VCaP (cell line): Measurements from ENCODE around the gene ATP1A2.

ENCODE experiments used
- H3K27ac ChIP-seq: fragments of 450-650 bp; 2 replicates; pipeline ENCODE4 v1.5.1; 2017
- TF ChIP-seq, protein P1 (sequence below): fragments of 450-650 bp; conservative IDR thresholded peaks from 2 replicates; pipeline ENCODE4 v1.5.1; 2017; ENCODE audit warnings: mild to moderate bottlenecking, moderate library complexity

The ATP1A2 gene

GRCh38 chr1:160087118-160087662 is 28.4 kb upstream of the ATP1A2 start:
- TF ChIP-seq, protein P1, sequence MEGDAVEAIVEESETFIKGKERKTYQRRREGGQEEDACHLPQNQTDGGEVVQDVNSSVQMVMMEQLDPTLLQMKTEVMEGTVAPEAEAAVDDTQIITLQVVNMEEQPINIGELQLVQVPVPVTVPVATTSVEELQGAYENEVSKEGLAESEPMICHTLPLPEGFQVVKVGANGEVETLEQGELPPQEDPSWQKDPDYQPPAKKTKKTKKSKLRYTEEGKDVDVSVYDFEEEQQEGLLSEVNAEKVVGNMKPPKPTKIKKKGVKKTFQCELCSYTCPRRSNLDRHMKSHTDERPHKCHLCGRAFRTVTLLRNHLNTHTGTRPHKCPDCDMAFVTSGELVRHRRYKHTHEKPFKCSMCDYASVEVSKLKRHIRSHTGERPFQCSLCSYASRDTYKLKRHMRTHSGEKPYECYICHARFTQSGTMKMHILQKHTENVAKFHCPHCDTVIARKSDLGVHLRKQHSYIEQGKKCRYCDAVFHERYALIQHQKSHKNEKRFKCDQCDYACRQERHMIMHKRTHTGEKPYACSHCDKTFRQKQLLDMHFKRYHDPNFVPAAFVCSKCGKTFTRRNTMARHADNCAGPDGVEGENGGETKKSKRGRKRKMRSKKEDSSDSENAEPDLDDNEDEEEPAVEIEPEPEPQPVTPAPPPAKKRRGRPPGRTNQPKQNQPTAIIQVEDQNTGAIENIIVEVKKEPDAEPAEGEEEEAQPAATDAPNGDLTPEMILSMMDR, result no peak

GRCh38 chr1:160089883-160090282 is 25.7 kb upstream of the ATP1A2 start:
- no peak overlapping the region for H3K27ac ChIP-seq
- TF ChIP-seq, protein P1, result no peak

More at GRCh38 chr1:160087118-160087662, 28.4 kb upstream of the ATP1A2 start:
- H3K27ac ChIP-seq, result no peak overlapping the region

DNA sequence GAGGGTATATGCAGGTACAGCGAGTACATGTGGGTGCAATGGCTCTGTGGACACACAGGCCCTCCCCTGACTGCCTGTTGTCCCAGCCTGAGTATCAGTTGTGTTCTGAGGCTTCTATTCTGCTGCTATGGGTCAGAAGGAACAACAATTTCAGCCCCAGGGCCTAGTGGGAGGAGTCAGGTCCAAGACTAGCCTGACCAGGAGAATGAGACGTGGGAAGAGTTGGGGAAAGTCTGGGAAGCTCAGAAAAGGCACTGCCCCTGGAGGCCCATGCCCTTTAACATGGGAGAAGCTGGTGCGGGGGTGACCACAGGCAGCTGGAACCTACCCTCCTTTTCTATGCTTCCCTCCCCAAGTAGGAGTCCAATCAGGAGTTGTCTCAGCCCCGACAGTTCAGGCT is 24.8 kb upstream of the ATP1A2 start:
- TF ChIP-seq, protein P1, result no peak

DNA sequence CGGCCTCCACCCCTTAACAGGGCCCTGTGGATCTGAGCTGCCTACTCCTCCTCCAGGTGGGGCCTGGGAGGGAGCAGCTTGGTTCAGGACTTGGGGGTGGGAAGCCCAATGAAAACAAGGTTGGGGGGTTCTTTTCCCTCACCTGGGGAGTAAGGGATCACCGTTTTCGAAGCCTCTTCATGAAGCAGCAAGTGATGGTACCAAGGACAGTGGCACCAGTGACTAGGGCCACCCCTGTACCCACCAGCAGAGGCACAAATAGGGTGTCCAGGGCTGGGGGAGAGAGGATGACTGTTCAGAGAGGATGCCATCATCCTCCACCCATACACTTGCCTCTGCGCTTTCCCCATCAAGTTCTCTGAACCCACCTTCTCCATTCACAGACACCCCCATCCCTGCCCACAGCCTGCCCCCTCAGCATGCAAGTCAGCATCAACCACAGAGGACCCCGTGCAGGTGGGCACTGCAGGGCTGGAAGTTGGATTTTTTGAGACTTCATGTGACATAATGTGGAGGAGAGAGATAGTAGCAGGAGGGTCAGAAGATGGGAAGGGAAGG is 23.8 kb upstream of the ATP1A2 start:
- TF ChIP-seq, protein P1, result no peak
- H3K27ac ChIP-seq, result no peak overlapping the region

More for the DNA sequence above, 24.8 kb upstream of the ATP1A2 start:
- no peak overlapping the region for H3K27ac ChIP-seq

DNA sequence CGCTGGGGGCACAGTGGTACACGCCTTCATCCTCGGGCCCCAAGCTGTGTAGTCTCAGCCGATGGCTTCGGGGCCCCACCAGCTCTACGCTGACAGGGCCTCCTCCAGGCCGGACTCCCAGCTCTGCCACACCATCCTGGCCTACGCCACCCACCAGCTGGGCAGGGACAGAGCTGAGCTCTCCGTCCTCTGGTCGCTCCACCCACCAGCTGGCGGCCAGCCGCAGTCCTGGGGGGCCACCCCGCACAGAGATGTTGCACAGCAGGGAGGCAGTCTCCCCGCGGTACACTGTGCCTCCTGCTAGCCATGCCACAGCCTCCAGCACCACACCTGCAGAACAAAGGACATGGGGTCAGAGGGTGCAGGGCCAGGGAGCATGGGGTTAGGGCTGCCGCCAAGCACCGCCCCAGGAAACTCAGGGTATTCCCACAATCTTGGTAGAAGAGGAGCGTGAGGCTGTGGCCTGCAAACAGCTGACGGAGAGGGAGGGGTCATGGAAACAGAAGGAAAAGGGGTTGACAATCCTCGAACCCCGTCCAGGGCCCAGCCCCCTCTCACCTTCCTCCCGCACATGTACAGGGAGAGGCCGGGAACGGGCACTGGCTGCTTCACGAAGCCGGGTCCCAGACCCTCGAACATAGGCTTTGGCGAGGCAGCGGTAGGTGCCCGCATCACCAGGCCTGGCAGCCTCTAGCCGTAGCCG is 23.0 kb upstream of the ATP1A2 start:
- TF ChIP-seq, protein P1, result no peak

DNA sequence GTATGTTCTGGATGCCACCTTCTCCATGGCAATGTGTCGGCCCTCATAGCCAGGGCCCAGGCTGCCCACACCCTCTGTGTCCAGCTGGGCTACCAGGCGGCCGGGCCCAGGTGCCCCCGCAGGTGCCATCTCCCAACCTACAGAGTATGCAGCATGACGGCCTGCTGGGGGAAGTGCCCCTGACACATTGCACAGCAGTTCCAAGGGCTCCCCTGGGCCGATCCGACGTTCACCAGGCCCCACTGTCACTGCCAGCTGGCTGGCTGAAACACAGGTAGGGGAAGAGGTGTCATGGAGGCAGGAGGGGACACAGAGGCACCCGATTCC is 22.5 kb upstream of the ATP1A2 start:
- TF ChIP-seq, protein P1, result no peak
- H3K27ac ChIP-seq, result no peak overlapping the region

More for the DNA sequence above, 23.0 kb upstream of the ATP1A2 start:
- H3K27ac ChIP-seq, result no peak overlapping the region

DNA sequence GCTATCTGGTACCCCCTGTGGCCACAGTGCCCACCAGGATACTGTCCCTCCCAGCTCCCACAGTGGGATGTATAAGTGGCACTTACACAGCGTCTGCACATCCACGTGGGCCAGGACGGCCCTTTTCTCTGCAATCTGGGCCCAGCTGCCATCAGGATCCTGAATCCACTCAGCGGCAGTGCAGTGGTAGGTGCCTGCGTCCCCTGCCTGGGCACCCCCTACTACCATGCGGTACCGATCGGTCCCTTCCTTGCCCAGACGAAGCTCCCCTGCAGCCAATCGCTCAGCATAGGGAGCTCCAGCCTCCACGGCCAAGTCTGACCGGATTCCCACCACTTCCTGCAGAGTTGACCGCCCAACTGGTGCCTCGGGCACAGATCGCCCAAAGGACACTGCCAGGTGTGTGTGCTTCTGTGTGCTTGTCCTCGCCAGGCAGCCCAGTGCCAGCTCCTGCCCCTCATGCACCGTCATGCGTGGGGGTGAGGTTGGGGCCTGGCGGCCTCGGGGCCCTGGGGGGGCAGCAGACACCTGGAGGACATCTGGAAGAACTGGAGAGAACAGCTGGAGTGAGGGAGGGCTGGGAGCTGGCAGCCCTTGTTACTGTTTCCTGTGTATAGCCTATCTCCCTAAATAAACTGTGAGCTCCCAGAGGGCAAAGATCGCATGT is 21.8 kb upstream of the ATP1A2 start:
- no peak overlapping the region for H3K27ac ChIP-seq
- TF ChIP-seq, protein P1, result no peak
